ENCODE measurements around the gene SLC2A3. TPM values are rescaled to one million over a fixed set of nuclear protein-coding genes. Genes with fewer than 3 reads are reported as not detected.
"Not testable (repeated sequence)": the region's sequence is repeated elsewhere in the genome, so short reads cannot be mapped to it uniquely, and the experiment has no call there.

Gene SLC2A3
- total RNA-seq, 4 donors from 2014 or later: 0.80 to 10.2 (median 8.1) TPM

GRCh38 chr12:7959278-7959677 is 23.3 kb upstream of the SLC2A3 start:
- Histone ChIP-seq H3K9me3 (no peaks in the 10 kb centered on the region), H3K27me3 (no peaks in the 10 kb centered on the region), H3K4me3 (no peak overlapping the region), H3K36me3 (no peaks in the 10 kb centered on the region), H3K27ac (peak overlapping the region in 1 of 4 donors; percentile 77), H3K4me1 (peaks cover 0 to 16% (median 0%) of the 10 kb centered on the region in 4 donors)
- intact Hi-C loops (cut with DNase I; ENCODE audit: low total_unique reads) (no loop called here), in situ Hi-C loops (cut with MboI; ENCODE audit: low pct_ligation_motif_present in 1 of 4, low pct_unique_long_range_greater_than_20kb in 1 of 4, low sequenced_read_pairs in 3 of 4) (no loop called here)
- 80% methylated on average over 1 of the region's 1 CpG; no CpG with 5 or more reads in 1 of the 2 donors for WGBS, 2 donors (ENCODE audit: low coverage in 1 of 2)
- no peak for DNase-seq
- TF ChIP-seq, protein P1, sequence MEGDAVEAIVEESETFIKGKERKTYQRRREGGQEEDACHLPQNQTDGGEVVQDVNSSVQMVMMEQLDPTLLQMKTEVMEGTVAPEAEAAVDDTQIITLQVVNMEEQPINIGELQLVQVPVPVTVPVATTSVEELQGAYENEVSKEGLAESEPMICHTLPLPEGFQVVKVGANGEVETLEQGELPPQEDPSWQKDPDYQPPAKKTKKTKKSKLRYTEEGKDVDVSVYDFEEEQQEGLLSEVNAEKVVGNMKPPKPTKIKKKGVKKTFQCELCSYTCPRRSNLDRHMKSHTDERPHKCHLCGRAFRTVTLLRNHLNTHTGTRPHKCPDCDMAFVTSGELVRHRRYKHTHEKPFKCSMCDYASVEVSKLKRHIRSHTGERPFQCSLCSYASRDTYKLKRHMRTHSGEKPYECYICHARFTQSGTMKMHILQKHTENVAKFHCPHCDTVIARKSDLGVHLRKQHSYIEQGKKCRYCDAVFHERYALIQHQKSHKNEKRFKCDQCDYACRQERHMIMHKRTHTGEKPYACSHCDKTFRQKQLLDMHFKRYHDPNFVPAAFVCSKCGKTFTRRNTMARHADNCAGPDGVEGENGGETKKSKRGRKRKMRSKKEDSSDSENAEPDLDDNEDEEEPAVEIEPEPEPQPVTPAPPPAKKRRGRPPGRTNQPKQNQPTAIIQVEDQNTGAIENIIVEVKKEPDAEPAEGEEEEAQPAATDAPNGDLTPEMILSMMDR (IDR thresholded peaks at IDR 0.05): no peak
- TF ChIP-seq EP300 (IDR thresholded peaks at IDR 0.05; ENCODE audit: low read depth) (no peak), POLR2A (IDR thresholded peaks at IDR 0.05) (no peak), POLR2AphosphoS5 (IDR thresholded peaks at IDR 0.05) (no peak)

- 95% methylated on average over 19 of the region's 19 CpGs; no CpG with 5 or more reads in 1 of the 2 donors for WGBS, 2 donors (ENCODE audit: low coverage in 1 of 2)
- H3K27me3 ChIP-seq; in situ Hi-C loops (cut with MboI; ENCODE audit: low pct_ligation_motif_present in 1 of 4, low pct_unique_long_range_greater_than_20kb in 1 of 4, low sequenced_read_pairs in 3 of 4); intact Hi-C loops (cut with DNase I; ENCODE audit: low total_unique reads); H3K4me1 ChIP-seq; H3K27ac ChIP-seq; DNase-seq; H3K4me3 ChIP-seq; H3K9me3 ChIP-seq; H3K36me3 ChIP-seq: not testable (repeated sequence)
Observed at GRCh38 chr12:7954877-7955276, 18.9 kb upstream of the SLC2A3 start.

- in situ Hi-C loops (cut with MboI; ENCODE audit: low pct_ligation_motif_present in 1 of 4, low pct_unique_long_range_greater_than_20kb in 1 of 4, low sequenced_read_pairs in 3 of 4); H3K36me3 ChIP-seq; H3K27ac ChIP-seq; H3K4me3 ChIP-seq; intact Hi-C loops (cut with DNase I; ENCODE audit: low total_unique reads); H3K27me3 ChIP-seq; H3K4me1 ChIP-seq; DNase-seq; H3K9me3 ChIP-seq: not testable (repeated sequence)
- WGBS, 2 donors (ENCODE audit: low coverage in 1 of 2): 67 to 70% methylated on average over 5 to 9 of the region's 10 CpGs
Observed at GRCh38 chr12:7954418-7954817, 18.4 kb upstream of the SLC2A3 start.

- H3K27me3 ChIP-seq; H3K36me3 ChIP-seq; intact Hi-C loops (cut with DNase I; ENCODE audit: low total_unique reads); H3K27ac ChIP-seq; H3K4me1 ChIP-seq; H3K9me3 ChIP-seq; in situ Hi-C loops (cut with MboI; ENCODE audit: low pct_ligation_motif_present in 1 of 4, low pct_unique_long_range_greater_than_20kb in 1 of 4, low sequenced_read_pairs in 3 of 4); H3K4me3 ChIP-seq; DNase-seq: not testable (repeated sequence)
- WGBS, 2 donors (ENCODE audit: low coverage in 1 of 2): 97 to 100% methylated on average over 1 to 2 of the region's 2 CpGs
Observed at GRCh38 chr12:7953912-7954311, 17.9 kb upstream of the SLC2A3 start.

GRCh38 chr12:7951671-7952070 is 15.7 kb upstream of the SLC2A3 start:
- Histone ChIP-seq H3K9me3 (no peaks in the 10 kb centered on the region), H3K36me3 (no peaks in the 10 kb centered on the region), H3K4me3 (no peak overlapping the region), H3K27me3 (no peaks in the 10 kb centered on the region), H3K27ac (no peak overlapping the region), H3K4me1 (no peaks in the 10 kb centered on the region)
- in situ Hi-C loops (cut with MboI; ENCODE audit: low pct_ligation_motif_present in 1 of 4, low pct_unique_long_range_greater_than_20kb in 1 of 4, low sequenced_read_pairs in 3 of 4): no loop called here
- TF ChIP-seq EP300 (IDR thresholded peaks at IDR 0.05; ENCODE audit: low read depth) (no peak), POLR2A (IDR thresholded peaks at IDR 0.05) (no peak), POLR2AphosphoS5 (IDR thresholded peaks at IDR 0.05) (no peak)
- TF ChIP-seq, protein P1 (IDR thresholded peaks at IDR 0.05): no peak
- intact Hi-C loops (cut with DNase I; ENCODE audit: low total_unique reads): no loop called here
- WGBS, 2 donors (ENCODE audit: low coverage in 1 of 2): 95% methylated on average over 6 of the region's 6 CpGs
- DNase-seq: no peak

DNA sequence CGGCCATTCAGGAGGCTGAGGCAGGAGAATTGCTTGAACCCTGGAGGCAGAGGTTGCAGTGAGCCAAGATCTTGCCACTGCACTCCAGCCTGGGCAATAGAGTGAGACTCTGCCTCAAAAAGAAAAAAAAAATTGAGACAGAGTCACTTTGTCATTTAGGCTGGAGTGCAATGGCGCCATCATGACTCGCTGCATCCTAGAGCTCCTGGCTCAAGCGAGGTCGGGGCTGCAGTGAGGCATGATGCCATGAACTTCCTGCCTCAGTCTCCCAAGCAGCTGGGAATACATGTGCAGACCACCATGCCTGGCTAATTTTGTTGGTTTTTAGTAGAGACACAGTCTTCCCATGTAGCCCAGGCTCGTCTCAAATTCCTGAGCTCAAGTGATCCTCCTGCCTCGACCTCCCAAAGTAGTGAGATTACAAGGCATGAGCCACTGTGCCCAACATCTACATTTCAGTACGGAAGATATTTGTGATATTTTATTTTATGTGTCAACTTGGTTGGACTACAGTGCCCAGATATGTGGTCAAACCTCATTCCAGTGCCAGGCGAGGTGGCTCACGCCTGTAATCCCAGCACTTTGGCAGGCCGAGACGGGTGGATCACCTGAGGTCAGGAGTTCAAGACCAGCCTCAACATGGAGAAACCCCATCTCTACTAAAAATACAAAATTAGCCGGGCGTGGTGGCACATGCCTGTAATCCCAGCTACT is 14.4 kb upstream of the SLC2A3 start:
- H3K27me3 ChIP-seq: not testable (repeated sequence)

More for the DNA sequence above, 14.4 kb upstream of the SLC2A3 start:
- in situ Hi-C loops (cut with MboI; ENCODE audit: low pct_ligation_motif_present in 1 of 4, low pct_unique_long_range_greater_than_20kb in 1 of 4, low sequenced_read_pairs in 3 of 4); DNase-seq; H3K4me1 ChIP-seq; H3K36me3 ChIP-seq; H3K4me3 ChIP-seq; intact Hi-C loops (cut with DNase I; ENCODE audit: low total_unique reads); H3K27ac ChIP-seq; H3K9me3 ChIP-seq: not testable (repeated sequence)
- 91 to 96% methylated on average over 4 to 14 of the region's 14 CpGs for WGBS, 2 donors (ENCODE audit: low coverage in 1 of 2)

All from transverse colon (tissue), 4 donors.